HFFc6 (cell line): ENCODE results near the gene MACF1. TPM values are rescaled to one million over a fixed set of nuclear protein-coding genes. Genes with fewer than 3 reads are reported as not detected.
A peak's percentile ranks its signal among the peaks of the same experiment; 100 is the strongest.

Experiments
- DNase-seq: peaks from one replicate; pipeline ENCODE4 v3.0.0-alpha.2; 2018
- H3K27ac Mint-ChIP-seq: 2 replicates; pipeline ENCODE4 v1.8.0; 2020; ENCODE audit warnings: mild to moderate bottlenecking, mixed read lengths
- H3K27me3 Mint-ChIP-seq: 2 replicates; pipeline ENCODE4 v1.8.0; 2021; ENCODE audit warnings: mild to moderate bottlenecking, moderate library complexity, mixed read lengths; ENCODE audit not compliant: insufficient read depth
- H3K36me3 Mint-ChIP-seq: 2 replicates; pipeline ENCODE4 v1.8.0; 2021; ENCODE audit warnings: low read depth, mixed read lengths
- H3K4me1 Mint-ChIP-seq: 2 replicates; pipeline ENCODE4 v1.8.0; 2020; ENCODE audit warnings: low read depth, mixed read lengths
- H3K4me3 Mint-ChIP-seq: 2 replicates; pipeline ENCODE4 v1.8.0; 2020; ENCODE audit warnings: mild to moderate bottlenecking, moderate library complexity, mixed read lengths
- H3K9me3 Mint-ChIP-seq: 2 replicates; pipeline ENCODE4 v1.8.0; 2020; ENCODE audit warnings: mild to moderate bottlenecking, mixed read lengths
- CTCF ChIP-seq: fragments of 200-600 bp; sonication (generic); IDR thresholded peaks from 2 replicates; pipeline ENCODE4 v1.5.0; 2021; ENCODE audit warnings: antibody characterized with exemption, mild to moderate bottlenecking
- total RNA-seq, 6 experiments: library from RNA; stranded (reverse); fragmentation: NEBNext Ultra II Directional; extraction: Animal tissue kit (Norgen Biotek cat#: 25700); gene quantifications; 2 replicates in 1 of 6; 3 replicates in 5 of 6; pipeline ENCODE4 v1.2.3, GENCODE V29; 2021

Gene MACF1
- total RNA-seq, 6 experiments from 2014 or later = 201 to 308 (median 223) TPM

- no peak for TF ChIP-seq CTCF
- H3K27ac Mint-ChIP-seq = no peak overlapping the region
- no peak overlapping the region for H3K4me3 Mint-ChIP-seq
- H3K36me3 Mint-ChIP-seq = 0 out of 2 replicates have a peak, but pooled peaks cover 4% of the 10 kb centered on the region
- no peak for DNase-seq
- H3K4me1 Mint-ChIP-seq = peaks cover 68% of the 10 kb centered on the region
- no peaks in the 10 kb centered on the region for H3K9me3 Mint-ChIP-seq
- H3K27me3 Mint-ChIP-seq = peaks cover 5% of the 10 kb centered on the region; the same call in 1 of the 2 replicates
Measured at GRCh38 chr1:39167632-39168209, 36.8 kb upstream of the MACF1 start.

- Mint-ChIP-seq H3K36me3 (0 out of 2 replicates have a peak, but pooled peaks cover 4% of the 10 kb centered on the region), H3K27ac (peak overlapping the region; percentile 51), H3K4me3 (no peak overlapping the region; the same call in 1 of the 2 replicates), H3K9me3 (no peaks in the 10 kb centered on the region), H3K4me1 (peaks cover 74% of the 10 kb centered on the region), H3K27me3 (peaks cover 5% of the 10 kb centered on the region; the same call in 1 of the 2 replicates)
- DNase-seq = no peak
- no peak for TF ChIP-seq CTCF
Measured at GRCh38 chr1:39168301-39169080, 36.0 kb upstream of the MACF1 start.

- no peak for TF ChIP-seq CTCF
- H3K27ac Mint-ChIP-seq = no peak overlapping the region
- H3K4me3 Mint-ChIP-seq = no peak overlapping the region
- peaks cover 5% of the 10 kb centered on the region; the same call in 1 of the 2 replicates for H3K27me3 Mint-ChIP-seq
- H3K36me3 Mint-ChIP-seq = 0 out of 2 replicates have a peak, but pooled peaks cover 4% of the 10 kb centered on the region
- DNase-seq = no peak
- H3K9me3 Mint-ChIP-seq = no peaks in the 10 kb centered on the region
- H3K4me1 Mint-ChIP-seq = peaks cover 73% of the 10 kb centered on the region
Measured at GRCh38 chr1:39170731-39171667, 33.5 kb upstream of the MACF1 start.

GRCh38 chr1:39173119-39173994 lies 31.1 kb upstream of the MACF1 start:
- peak; percentile 43 for TF ChIP-seq CTCF
- H3K36me3 Mint-ChIP-seq = 0 out of 2 replicates have a peak, but pooled peaks cover 4% of the 10 kb centered on the region
- peak overlapping the region; percentile 73 for H3K27ac Mint-ChIP-seq
- DNase-seq = no peak
- peaks cover 2% of the 10 kb centered on the region; the same call in 1 of the 2 replicates for H3K27me3 Mint-ChIP-seq
- no peaks in the 10 kb centered on the region for H3K9me3 Mint-ChIP-seq
- H3K4me3 Mint-ChIP-seq = peak overlapping the region; percentile 42; the same call in 1 of the 2 replicates
- peaks cover 86% of the 10 kb centered on the region for H3K4me1 Mint-ChIP-seq
